8988T (cell line): ENCODE measurements around the gene TTL.
A peak's percentile ranks its signal among the peaks of the same experiment; 100 is the strongest.
"Not testable (repeated sequence)": the region's sequence is repeated elsewhere in the genome, so short reads cannot be mapped to it uniquely, and the experiment has no call there.

ENCODE experiments used
- DNase-seq: peaks from one replicate; pipeline ENCODE4 v3.0.0; 2011

The TTL gene

DNA sequence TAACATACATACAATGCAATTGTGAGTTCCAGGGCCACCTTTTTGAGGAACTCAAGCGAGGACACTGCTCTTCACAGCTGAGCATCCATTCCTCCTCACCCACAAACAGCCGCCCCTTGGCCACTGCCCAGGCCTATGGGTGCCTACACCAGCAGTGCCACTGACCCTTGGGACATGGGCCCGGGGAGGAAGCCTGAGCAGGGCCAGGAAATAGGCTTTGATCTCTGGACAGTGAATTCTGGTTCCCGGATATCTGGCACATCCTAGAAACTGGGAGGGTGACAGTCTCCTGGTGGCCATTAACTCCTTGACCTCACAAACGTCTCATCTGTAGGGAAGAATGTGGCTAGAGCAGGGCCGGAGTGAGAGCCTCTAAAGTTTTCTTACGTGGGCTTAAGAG, 5.5 kb upstream of the TTL start:
- no peak for DNase-seq

DNA sequence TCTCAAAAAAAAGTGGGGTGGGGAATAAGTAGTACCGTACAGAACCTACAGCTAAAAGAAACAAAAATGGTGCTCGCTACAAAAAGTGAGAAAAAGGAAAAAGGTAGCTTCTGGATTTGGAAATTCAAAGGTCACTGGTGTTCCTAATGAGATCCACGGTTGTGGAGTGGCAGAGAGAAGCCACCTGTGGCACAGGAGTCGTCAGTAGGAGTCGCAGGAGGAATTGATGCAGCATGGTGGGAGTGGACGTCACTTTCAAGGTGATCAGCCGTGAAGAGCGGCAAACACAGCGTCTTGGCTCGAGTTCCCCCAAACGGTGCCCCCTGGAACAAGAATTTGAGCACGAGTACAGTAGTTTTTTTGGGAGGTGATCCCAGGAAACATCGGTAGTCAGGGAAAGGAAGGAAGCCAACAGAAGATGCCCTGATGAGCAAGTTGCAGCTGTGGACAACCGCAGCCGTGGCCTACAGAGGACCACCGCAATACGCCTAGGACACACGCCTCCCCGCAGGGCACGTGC, 1.4 kb upstream of the TTL start:
- DNase-seq = peak; percentile 26

DNA sequence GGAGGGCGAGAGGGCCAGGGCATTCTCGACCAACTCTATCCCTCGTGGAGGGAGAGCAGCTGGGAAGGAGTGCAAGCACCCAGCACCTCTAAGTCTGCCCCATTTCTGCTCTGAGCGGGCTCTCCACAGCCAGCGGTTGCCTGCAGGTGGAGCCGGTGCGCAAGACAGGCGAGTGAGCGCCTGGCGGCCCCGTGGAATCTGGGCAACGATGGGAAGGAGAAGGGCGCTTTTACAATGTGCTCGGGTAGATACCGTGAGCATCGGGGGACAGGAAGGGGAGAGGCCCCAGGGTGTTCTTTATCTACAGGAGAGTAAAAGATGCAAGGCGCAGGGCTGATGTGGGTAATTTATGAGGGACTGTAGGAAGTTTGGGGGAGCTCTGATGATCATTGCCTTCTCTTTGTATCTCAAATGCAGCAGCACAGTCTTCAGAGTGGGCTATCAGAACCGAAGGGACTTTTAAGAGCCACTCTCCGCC, 867 bp upstream of the TTL start:
- DNase-seq = peak; percentile 89

DNA sequence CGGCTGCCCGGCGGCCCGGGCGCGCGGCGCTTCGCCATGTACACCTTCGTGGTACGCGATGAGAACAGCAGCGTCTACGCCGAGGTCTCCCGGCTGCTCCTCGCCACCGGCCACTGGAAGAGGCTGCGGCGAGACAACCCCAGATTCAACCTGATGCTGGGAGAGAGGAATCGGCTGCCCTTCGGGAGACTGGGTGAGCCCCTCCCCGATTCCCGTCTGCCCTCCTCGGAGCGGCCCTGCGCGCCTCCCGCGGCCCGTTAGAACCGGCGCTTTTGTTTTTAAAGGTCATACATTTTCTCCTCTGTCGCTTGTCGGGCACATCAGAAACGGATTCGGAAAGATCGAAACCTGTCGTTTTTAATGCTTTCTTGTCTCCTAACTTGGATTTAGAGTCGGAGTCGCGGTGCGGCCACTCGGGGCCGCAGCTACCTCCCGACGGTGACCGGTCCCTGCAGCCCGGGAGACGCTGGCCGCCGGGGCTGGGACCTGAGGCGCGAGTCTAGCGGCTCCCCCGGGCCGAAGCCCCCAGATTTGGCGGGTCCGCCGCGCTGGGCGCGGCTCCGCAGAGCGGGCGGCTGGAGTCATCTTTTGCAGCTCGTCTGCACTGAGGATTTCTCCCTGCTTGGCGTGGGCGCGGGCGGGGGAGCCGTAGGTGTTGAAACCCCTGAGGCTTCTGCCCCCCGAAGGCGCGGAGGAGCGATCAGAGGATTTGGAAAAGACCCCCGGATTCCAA, 519 bp downstream of the TTL start:
- peak; percentile 68 for DNase-seq

DNA sequence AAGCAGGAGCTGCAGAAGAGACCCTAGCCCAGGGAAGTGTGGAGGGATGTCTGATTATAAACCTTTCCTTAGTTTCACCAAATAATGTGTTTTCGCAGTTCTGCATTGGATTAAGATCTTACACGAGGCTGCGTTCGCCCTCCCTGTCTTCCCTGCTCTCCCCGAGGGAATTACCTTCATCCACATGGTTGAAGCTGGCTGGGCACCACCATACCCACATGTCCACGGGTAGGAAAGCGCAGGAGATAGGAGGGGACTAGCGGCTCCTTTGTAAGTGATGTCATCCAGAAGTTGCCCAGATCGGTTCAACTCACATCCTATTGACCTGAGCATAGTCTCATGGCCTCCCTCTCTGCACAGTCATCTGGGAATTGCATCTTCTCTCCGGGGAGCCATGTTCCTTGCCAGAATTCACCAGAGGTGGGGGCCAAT, 1.1 kb downstream of the TTL start:
- DNase-seq = peak; percentile 69

DNA sequence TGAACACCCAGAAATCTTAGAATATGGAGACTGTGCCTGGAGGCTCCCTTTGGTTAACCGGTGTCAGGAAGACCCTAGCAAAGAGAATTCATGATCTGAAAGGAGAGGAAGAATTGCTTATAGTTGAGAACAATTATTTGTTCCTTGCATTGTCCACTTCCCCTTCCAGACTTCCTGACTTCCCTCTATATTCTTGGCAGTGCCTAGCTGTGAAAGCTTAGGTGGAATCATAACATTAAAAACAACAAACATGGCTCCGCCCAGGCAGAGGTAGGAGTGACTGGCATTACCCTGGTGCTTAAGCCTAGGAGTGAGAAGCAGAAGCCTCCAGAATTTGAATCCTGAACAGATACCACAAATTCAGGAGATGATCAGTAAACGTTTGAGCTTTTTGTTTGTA, 1.9 kb downstream of the TTL start:
- no peak for DNase-seq

DNA sequence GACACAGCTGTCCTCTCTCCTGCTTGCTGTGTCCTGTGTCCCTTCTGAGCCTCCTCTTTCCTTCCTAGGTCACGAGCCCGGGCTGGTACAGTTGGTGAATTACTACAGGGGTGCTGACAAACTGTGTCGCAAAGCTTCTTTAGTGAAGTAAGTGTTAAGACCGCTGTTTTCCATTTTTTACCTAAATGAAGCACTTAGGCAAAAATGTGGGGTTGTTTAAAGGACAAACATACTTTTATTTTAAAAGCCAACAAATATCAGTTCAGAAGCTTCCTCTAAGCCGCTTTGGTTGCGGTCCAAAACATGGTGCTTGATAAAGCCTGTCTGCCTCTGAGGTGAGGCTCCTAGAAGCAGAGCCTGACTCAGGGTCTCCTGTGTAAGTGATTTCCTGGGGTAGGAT, 3.9 kb downstream of the TTL start:
- no peak for DNase-seq

DNA sequence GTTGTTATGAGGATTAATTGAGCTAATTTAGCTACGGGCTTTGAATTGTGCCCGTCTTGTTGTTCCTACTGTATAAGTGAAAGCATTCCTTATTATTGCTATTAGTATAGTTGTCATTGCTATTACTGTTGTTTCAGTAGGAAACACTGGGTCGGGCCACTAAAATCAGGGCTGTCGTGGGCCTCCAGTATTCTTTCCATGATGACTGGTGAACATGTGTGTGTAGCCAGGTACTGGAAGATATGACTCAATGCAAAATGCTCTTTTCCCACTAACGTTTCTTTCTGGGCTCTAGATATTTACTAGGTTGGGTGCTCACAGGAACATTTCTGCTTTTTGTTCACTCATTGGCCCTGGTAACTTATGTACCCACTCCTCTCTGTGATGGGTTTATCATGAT, 4.9 kb downstream of the TTL start:
- DNase-seq = no peak

DNA sequence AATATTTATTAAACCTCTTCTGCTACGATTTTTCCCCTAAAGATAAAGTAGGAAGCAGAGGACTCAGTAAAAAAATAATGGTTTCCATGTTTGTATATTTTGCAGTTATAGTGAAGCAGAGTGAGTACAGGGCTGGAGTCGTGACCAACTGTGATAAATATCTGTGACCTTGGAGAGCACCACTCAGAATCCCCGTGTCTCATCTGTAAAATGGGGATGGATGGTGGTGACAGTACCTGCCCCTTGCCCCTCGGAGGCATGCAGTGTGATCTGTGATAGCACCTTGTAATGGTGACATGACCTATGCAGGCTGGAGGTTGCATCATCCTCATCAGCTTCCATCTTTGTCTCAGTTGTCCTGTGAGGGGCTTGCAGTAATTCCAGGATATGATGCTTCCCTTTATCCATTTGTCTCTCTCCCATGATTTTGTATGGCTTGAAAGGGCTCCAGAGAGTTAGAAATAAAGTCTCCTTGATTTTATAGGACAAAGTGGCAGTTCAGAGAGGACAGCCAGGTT, 5.5 kb downstream of the TTL start:
- no peak for DNase-seq

DNA sequence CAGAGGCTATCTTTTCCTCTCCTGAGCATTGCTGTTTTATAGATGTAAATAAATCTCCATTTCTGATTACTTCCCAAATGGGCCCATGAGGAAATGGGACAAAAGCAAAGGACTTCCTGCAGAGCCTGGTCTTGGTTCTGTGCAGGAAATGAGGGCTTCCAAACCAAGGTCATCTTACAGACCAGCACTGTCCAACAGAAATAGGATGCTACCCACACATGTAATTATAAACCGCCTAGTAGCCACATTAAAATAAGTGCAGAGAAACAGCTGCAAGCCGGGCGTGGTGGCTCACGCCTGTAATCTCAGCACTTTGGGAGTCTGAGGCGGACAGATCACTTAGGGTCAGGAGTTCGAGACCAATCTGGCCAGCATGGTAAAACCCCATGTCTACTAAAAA, 6.2 kb downstream of the TTL start:
- no peak for DNase-seq

DNA sequence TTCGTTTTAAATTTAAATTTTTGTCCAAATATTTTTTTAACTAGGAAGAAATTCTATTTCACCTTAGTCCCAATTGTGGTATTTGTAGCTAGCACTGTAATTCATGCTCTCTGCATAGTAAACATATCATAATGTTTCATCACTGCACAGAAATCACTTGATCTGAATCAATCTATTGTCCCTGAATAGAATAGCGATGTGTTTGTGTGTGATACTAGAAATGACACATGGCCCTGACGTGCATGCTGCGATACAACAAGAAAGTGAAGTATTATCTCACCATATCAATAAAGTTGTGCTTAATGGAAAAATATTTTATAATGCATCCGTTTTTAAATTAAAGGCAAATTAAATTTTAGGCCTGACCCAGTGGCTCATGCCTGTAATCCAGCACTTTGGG, 10.0 kb downstream of the TTL start:
- no peak for DNase-seq

DNA sequence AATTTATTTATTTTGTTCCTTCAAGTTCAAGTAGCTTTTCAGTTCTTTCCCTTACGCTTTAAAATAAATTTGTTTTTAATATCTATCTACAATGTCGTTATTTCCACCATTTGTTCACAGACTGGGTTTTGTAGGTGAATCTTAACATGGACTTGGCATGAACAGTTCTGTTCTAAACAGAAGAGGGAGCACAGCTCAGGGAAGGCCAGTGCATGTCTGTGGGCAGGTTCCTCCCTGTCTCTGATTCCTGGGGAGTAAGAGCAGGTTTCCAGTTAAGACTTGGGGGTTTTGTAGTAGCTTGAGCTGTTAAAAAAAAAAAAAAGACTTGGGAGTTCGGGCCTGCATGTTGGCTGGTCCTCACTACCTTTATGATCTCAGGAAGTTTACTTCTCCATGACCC, 11.1 kb downstream of the TTL start:
- DNase-seq = no peak

DNA sequence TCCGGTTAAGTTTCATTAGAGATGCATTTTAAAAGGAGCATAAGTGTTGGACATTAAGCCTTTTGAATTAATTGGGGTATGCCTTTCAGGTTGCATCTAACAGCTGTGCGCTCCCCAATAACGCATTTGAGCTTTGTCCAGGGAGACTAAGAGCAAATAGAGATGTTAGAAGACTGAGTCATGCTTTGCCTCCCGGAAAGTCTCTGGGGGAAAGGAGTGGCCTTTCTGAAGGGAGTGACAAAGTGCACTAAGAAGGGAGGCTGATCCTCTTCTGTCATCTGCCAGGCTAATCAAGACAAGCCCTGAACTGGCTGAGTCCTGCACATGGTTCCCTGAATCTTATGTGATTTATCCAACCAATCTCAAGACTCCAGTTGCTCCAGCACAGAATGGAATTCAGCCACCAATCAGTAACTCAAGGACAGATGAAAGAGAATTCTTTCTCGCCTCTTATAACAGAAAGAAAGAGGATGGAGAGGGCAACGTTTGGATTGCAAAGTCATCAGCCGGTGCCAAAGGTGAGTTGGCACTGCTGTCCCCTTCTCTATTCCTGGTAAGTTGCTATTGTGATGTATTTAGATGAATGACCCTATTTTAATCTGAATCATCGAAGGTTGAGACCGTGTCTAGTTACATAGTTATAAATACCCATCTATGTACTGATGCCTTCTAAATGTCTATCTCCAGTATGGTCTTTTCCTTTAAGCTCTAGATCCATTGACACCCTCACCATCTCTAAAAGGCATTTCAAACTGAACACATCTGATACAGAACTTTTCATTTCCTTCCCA, 12.1 kb downstream of the TTL start:
- no peak for DNase-seq

DNA sequence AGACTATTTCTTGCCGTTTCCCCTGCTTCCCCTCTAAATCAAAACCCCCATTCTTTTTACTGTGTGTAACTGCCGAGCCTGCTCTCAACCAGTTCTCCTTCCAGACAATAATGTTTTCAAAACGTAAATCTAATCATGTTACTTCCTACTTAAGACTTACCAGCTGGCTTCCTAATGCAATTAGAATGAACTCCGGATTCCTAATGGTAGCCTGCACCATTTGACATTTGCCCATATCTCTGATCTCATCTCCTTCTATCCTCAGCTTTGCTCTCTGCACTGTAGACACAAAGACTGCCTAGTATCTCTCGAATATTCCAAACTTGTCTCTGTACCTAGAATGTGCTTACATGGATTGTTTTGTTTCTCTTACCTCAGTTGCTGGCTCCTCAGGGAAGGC, 12.9 kb downstream of the TTL start:
- DNase-seq = no peak

DNA sequence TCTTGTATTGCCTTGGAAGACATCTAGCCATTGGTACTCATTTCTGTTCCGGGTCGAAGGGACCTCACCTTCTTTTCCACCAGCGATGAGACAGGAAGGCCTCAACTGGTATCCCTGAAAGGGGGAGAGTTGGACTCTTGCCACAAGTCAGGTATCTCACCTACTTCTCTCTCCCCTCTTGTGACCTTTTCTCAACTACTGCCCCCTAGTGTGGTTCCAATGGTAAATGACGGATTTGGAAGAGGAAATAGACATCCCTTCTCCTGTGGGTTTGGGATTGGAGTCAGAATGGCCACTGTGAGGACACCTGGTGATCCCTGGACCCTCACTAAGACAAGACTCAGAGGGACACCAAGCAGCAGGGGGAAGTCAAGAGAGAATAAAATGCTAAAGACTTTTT, 13.9 kb downstream of the TTL start:
- not testable (repeated sequence) for DNase-seq

DNA sequence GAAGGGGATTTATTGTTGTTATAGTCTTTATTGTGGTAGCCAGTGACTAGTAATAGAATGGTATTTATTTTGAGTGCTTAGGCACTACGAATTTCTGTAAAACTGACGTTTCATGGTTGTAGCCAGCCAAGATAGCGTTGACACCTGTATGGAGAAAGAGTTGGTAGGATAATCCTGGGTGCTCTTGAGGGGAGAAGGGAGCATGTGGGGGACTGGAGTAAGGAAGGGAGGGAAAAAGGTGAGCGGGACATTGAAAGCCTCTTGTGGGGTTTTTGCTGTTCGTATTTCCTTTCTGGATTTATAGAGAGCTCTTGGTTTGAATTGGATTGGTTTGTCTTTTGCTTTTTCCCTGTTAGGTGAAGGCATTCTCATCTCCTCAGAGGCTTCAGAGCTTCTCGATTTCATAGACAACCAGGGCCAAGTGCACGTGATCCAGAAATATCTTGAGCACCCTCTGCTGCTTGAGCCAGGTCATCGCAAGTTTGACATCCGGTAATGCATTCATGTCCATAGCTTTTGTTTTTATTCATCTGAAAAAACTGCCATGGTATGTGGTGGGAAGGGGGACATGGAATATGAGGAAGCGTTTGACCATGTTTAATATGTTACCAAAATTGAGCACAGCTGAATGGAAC, 19.0 kb downstream of the TTL start:
- DNase-seq = not testable (repeated sequence)

DNA sequence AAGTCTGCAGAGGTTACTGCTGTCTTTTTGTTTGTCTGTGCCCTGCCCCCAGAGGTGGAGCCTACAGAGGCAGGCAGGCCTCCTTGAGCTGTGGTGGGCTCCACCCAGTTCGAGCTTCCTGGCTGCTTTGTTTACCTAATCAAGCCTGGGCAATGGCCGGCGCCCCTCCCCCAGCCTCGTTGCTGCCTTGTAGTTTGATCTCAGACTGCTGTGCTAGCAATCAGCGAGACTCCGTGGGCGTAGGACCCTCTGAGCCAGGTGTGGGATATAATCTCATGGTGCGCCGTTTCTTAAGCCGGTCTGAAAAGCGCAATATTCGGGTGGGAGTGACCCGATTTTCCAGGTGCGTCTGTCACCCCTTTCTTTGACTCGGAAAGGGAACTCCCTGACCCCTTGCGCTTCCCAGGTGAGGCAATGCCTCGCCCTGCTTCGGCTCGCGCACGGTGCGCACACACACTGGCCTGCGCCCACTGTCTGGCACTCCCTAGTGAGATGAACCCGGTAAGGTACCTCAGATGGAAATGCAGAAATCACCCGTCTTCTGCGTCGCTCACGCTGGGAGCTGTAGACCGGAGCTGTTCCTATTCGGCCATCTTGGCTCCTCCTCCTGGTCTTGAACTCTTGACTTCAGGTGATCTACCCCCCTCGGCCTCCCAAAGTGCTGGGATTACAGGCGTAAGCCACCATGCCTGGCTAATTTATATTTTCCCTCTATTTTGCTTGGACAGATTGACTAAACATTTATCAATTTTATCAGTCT, 27.5 kb downstream of the TTL start:
- not testable (repeated sequence) for DNase-seq

DNA sequence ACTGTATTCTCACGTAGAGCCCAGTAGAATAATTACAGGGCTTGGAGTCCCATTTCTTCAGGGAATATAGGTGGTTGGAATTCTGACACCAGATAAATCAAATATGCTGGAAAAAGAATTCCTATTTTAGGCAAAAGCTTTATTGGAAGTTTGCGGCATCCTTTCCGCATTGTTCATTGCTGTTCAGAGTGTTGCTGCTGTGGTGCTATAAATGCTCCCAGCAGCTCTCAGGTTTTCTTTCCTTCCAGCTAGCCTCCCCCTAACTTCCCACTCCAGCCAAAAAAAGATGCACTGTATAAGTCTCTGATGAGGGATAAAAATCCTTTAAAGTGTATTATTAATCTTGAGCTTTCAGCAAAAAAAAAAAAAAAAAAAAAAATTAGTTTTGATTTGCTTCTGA, 34.8 kb downstream of the TTL start:
- no peak for DNase-seq

DNA sequence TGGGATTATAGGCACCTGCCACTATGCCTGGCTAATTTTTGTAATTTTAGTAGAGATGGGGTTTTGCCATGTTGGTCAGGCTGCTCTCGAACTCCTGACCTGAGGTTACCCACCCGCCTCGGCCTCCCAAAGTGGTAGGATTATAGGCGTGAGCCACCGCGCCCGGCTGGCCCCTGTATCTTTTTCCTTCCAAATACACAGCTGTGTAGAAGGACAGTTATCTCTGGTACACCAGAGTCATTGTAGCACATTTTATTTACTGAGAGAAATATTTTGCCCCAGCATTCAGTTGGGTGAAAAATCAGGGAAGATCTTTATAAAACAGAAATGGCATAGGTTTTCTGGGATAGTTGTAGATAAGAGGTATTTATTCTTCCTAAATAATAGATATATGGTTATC, 36.9 kb downstream of the TTL start:
- DNase-seq = no peak

DNA sequence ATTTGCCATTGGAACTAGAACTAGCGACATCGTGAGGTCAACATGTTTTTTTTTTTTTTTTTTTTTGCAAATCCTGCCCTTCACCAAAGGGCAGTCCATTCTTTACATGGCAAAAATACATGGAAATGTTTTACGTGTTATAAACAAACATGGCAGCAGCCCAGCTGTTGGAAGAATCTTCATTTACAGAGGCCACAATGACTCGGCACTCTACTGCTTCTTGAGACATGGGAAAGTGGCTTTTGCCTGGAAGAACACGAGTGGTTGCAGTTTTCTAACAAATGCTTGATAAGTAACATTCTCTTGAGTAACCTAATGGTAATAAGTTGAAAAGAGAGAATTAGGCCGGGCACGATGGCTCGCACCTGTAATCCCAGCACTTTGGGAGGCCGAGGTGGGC, 37.5 kb downstream of the TTL start:
- DNase-seq = no peak

DNA sequence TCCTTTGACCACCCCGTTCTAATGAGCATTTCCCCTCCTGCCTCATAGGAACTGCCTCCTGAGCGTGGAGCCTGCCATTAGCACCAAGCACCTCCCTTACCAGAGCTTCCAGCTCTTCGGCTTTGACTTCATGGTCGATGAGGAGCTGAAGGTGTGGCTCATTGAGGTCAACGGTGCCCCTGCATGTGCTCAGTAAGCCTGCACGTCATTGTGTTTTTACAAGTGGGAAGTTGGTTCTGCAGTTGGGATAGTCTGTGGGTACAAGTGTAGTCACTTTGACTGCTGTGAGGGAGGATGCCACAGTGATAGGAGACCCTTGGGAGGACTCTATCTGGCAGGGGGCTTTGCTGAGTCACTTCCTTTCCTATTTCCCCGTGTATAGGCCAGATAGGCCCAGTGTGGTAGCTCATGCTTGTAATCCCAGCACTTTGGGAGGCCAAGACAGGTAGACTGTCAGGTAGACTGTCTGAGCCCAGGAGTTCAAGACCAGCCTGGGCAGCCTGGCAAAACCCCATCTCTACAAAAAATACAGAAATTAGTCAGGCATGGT, 38.4 kb downstream of the TTL start:
- no peak for DNase-seq

DNA sequence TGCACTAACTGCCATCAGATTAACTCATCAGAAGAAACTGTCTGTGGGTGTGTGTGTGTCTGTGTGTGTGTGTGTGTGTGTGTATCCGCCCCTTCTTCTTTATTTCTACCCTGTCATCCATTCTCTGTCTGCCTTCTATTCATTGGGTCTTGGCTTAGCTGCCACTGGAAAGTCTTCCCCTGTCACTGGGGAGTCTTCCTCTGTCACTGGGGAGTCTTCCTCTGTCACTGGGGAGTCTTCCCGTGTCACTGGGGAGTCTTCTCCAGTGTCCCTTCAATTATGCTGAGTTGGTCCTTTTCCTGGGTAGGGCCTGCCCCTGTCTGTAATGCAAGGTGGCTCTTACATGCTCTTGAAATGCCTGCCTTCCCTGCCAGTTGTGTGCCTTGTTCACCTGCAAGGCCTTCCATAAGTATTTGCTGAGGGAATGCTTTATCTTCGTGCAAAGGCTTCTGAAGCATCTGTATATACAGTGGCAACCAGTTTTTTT, 41.4 kb downstream of the TTL start:
- DNase-seq = no peak
